ENCODE data around the gene SLC9A1.

The SLC9A1 gene

DNA sequence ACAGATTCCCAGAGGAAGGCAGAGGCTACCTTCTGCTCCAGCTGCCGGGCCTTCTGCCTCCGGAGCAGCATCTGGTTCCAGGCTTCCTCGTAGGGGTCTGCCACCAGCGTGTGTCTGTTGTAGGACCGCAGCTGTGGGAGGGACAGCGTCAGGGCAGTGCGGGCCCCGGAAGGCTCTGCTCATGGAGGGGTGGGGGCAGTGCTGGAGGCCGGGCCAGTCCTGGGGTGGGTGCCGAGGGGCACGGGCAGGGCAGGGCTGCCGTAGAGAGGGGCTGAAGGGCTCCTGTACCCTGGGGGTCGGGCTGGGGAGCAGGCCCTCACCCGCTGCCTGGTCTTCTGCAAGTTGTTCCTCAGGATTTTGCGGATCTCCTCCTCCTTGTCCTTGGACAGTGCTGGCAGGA, 53.2 kb downstream of the SLC9A1 start:
- no peak for DNase-seq

DNA sequence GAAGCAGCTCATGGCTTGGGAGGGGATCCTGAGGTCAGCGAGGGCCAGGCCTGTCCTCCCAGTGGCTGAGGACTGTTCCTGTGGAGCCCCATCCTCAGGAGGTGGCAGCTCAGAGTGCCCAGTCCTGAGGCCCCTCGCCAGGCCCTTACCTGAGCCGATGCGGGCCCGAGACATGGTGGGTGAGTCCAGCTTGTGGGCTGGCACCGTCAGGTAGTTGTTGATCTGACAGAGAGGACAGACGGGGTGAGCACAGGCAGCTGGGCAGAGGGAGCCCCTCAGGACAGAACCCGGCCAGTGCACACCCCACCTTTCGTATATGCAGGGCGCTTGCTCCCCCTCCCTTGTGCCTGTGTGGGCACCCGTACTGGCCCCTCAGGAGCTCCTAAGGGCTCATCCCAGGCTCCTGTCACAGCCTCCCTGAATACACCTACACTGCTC, 53.9 kb downstream of the SLC9A1 start:
- DNase-seq = no peak

DNA sequence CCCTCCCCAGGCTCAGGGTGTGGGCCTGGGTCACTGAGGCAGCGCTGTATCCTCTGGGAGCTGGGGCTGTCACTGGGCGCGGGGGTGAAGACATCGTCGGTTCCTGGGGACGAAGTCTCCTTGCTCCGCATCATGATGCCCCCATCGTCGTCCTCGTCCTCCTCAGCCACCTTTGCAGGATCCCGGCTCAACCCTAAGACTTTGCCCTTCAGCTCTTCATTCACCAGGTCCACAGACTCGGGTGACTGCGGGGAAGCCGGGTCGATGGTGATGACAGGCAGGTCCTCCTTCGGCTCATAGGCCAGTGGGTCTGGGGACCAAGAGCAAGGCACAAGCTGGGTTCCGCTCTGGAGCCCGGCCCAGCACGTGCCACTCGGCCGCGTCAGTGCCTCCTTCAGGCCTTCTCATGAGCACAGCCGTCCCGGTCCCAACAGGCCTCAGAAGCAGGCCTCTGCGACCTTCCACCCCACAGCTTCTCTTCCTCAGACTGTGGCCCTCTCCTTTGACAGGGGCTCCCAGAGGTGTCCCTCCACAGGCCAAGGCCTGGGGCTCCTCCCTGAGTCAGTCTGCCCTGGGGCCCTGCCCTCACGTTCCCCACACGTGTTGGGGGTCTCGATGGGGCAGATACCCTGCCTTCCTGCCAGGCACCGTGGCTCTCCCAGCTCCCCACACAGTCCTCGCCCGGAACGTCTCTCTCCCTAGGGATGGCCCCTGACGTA, 54.4 kb downstream of the SLC9A1 start:
- DNase-seq = no peak

DNA sequence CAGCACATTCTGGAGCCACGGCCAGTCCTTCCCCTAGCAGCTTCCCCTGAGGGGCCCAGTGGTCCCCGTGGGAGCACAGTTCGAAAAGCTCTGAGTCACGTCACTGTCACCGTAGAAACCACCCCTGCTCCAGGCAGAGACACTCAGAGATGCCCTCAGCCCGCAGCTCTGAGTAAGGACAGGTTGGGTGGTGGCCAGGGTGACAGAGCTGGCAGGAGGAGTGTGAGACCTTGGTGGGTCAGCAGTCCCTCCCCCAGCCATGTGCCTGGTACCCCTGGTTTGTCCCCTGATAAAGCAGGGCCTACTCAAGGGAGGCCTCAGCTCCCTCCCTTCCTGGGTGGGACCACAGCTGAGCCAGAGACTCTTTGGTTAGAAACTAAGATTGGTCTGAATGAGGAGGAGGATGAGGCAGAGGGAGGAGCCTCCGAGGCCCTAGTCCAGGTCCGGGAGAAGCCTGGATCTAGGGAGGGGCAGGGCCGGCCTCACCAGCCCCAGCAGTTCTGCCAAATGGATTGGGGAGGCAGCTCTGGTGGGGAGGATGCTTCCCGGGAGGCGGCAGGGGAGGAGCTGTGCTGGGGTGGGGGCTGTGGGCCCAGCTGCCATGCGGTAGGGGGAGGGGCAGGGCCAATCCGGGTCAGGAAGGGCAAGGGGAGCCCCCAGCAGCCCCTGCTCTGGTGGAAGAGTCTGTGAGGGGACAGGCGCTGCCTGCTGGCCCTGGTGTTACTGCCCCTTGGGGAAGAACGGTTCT, 55.2 kb downstream of the SLC9A1 start:
- DNase-seq = no peak

DNA sequence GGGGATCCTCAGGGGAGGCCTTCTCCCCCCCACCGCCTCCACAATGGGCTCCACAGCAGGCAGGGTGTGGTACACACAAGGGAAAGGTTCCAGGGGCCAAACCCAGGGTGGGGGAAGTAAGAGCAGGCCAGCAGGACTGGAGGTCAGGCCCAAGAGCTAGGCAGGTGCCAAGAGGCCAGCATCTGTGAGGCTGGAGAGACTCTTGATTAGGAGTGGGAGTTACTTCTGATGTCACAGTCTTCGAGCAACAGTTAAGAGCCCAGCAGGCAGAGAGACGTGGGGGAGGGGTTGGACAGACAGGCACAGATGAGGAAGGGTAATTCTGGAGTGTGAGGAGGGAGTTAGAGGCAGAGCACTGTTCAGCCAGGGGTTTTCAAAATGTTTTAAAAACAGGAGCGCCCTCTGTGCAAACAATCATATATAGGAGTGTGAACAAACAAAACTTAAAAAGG, 55.8 kb downstream of the SLC9A1 start:
- DNase-seq = no peak

DNA sequence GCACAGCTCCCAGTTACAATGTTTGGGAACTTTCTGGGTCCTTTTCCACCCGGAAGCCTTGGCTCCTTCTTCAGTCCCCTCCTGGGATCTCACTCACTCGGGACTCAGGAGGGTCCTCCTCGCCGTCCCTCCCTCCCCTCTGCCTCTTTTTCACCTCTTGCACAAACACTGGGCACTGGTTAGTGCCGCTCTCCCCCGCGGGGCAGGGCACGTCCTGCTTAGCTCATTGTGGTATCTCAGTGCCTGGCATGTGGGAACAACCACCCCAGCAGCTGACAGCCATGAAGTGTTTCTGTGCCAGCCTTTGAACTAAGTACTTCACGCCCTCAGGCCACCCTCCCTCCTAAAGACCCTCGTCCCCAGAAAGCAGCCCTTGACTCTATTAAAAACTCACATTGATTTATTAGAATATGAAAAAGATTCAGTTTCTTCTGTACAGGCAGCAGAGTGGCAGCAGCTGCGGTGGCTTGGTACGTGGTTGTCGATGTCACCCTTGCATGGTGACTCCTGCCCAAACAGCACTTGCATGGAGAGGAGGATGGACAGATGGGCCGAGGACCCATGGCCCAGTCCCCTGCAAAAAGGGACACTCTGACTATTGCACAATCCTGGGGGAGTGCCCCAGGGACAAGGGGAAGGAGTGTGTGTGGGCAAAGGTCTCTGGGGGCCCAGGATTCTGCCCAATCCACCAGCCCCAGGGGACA, 56.3 kb downstream of the SLC9A1 start:
- DNase-seq = no peak

DNA sequence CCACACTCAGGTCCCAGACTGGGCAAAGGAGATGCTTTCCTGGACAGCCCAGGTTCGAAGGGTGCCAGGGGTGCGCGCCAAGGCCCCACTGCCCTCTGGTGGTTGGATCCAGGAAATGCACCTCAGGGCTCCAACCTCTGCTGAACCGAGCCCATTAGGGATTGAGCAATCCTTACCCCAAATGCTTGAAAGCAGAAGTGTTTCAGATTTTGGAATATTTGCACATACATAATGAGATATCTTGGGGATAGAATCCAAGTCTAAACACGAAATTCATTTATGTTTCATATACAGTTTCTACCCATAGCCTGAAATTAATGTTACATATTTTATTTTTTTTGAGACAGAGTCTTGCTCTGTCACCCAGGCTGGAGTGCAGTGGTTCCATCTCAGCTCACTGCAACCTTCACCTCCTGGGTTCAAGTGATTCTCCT, 57.4 kb downstream of the SLC9A1 start:
- no peak for DNase-seq

DNA sequence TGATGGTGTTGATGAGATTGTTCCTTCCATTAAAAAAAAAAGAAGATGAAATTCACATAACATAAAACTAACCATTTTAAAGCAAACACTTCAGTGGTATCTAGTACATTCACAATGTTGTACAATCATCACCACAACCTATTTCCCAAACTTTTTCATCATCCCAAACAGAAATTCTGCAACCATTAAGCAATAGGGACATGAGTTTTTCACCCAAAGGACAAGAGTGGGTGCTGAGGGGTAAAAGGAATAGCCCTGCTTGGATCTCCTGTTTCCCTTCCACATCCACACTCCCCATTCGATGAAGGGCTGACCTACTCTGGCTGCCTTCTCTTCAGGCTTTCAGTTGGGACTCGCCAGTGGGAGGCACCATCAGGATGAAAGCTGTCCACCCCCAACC, 59.3 kb downstream of the SLC9A1 start:
- no peak for DNase-seq

DNA sequence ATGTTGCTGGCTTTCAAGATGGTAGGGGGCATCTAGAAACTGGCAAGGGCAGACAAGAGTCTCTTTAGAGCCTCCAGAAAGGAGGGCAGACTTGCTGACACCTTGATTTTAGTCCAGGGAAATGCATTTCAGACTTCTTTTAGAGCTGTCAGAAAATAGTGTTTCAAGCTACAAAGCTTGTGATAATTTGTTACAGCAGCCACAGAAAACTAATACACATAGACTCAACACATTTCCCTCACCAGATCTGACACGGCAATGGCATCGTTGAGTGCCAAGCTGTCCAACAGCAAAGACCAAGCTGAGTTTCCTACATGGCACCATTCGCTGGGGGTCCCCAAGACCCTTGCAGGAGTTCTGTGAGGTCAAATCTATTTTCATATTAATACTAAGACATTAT, 62.0 kb downstream of the SLC9A1 start:
- no peak for DNase-seq

DNA sequence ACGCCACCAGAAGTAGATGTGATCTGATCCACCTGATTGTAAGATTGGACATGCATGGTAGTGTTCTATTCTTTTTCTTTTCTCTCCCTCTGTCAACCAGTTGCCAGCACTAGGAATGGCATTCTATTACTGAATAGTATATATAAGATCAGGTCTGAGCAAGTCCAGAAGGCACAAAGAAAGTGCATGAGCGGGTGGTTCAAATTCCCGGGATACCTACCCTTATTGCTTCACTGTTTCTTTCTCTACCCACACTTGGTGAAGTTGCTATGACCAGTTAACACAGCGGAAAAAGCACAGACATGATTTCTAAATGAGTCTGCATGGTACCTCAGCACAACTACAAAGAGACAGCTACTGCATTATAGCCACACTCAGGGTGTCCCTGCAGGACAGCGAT, 64.0 kb downstream of the SLC9A1 start:
- DNase-seq = no peak

DNA sequence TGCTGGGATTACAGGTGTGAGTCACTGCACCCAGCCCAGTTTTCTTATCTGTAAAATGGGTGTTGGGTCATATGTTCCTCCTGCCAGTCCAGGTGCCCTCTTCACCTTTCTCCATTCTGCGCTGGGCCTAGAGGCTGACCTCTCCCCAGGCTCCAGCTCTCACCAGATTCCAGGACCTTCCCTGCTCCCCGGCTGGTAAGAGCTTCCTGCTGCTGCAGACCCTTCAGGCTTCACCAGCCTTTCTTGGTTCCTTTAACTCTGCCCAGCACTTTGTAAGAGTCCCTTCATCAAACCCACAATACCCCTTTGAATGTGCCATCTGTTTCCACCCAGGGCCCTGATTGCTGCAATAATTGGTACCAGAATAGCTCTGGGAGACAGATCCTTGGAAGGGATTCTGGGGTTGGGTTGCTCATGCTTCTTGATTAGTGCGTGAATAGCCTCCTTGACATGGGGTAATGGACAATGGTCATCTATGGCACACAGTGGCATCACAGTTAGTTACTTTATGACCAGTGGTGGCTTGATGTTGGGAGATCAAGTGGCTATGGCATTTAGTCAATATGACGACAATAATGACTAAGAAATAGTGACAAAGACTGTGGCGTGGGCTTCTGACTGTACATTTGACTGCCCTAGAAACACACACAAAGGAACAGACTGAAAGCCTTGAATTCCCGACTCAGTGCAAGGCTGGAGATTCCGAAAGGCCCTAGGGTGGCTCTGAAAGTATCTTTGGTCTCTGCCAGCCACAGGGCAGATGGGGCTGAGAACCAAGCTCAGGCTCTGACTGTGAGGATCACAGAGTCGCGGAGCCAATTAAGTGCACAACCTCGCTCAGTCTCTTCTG, 67.3 kb downstream of the SLC9A1 start:
- no peak for DNase-seq

DNA sequence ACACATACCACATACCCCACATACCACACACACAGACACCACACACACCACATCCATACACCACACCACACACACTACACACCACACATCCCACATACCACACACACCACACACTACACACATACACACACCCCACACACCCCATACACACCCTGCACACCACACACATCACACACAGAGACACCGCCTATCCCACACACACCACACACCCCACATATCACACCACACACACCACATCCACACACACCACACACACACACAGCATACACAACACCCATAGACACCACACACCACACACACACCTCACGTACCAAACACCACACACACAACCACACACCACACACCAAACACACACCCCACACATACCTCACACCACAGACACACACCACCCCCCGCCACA, 68.3 kb downstream of the SLC9A1 start:
- no peak for DNase-seq

DNA sequence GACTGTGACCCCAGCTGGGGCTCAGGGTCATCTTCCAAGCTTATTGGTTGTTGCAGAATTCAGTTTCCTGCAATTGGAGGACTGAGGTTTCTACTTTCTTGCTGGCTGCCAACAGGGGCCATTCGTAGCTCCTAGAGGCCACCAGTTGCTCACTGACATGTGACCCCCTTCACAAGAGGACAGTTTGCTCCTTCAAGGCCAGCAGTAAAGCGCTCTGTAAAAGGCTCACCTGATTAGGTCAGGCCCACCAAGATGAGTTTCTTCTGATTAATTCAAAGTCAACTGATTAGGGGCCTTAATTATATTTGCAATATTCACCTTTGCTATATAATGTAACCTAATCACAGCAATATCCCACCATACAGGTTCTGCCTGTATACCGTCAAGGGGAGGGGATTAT, 68.9 kb downstream of the SLC9A1 start:
- no peak for DNase-seq

DNA sequence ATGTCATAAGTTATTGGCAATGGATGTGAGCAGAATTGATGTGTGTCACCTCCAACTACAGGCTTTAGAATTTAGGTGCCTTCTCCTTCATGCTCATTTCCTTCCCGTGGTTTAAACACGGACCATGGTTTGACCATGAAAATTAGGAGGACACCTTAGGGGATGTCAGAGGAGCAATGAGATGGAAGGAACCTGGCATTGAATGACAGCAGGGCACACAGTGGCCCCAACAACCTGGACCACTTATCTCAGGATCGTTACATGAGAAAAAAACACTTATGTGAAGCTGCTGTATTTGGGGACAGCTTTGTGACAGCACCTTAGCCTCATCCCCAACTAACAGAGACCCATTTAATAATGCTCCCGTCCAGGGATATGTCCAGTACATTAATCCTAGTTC, 70.8 kb downstream of the SLC9A1 start:
- no peak for DNase-seq

DNA sequence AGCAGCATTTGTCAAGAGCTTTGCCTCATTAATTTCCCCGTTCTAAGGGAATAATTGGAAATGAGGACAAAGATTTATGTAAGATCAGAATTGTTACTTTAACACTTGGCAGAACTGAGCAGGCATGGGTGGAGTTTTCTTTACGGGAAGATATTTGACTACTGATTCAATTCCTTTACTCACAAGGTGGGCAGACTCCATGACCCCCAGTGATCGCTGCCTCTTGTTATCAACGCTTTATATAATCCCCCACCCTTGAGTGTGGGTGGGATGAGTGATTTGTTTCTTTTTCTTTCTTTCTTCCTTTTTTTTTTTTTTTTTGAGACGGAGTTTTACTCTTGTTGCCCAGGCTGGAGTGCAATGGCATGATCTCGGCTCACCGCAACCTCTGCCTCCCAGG, 77.0 kb downstream of the SLC9A1 start:
- DNase-seq = no peak

DNA sequence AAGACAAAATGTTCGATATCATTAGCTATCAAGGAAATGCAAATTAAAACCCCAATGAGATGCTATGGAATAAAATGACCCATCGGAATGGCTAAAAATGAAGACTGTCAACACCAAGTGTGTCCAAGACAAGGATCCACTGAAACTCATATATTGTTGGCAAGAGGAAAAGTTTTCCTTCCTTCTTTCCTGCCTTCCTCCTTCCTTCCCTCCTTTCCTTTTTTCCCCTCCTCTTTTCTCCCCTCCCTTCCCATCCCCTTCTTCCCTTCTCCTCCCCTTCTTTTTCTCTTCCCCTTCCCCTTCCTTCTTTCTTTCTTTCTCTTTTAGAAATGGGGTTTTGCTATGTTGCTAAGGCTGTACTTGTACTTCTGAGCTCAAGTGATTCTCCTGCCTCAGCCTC, 78.1 kb downstream of the SLC9A1 start:
- DNase-seq = no peak

DNA sequence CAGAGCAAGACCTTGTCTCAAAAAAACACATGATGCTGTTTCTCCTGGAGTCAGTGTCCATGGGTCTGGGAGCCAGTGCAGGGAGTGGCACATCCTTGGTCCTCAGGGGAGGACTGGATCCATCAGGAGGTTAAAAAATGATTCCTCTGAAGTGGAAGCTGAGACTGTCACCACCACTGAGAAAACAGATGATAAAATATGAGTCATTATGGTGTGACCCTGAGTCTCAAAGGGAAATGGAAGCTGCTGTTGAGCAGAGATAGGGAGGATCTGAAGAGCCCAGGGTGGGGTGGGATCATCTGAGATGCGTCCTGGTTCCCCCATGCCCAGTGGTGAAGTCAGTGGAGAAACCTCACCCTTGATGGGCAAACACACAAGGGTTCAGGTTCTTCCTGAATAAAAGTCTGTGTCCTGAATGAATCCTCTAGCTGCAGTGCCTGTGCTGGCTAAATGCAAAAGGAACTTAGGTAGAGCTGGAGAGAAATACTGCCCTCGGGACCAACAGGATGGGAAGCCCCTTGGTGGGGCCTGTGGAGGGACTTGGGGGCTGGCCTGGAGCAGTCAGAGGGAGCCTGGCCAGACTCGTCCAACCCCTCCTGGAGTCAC, 80.6 kb downstream of the SLC9A1 start:
- no peak for DNase-seq

DNA sequence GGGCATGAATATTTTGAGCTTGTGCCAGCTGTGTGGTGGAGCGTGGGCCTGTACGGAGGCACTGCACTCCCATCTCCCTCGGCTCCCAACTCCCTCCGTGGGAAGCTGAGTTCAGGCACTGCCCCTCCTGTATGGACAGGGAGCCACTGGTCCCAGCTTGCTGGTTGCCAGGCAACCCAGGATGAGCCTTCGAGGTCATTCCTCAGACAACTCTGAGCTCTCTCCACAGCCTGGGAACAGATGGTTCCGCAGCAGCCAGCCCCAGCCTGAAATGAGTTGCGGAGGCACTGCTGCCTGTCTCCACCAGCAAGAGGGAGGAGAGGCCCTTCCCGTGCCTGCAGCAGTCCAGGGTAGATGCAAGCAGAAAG, 83.9 kb downstream of the SLC9A1 start:
- no peak for DNase-seq

DNA sequence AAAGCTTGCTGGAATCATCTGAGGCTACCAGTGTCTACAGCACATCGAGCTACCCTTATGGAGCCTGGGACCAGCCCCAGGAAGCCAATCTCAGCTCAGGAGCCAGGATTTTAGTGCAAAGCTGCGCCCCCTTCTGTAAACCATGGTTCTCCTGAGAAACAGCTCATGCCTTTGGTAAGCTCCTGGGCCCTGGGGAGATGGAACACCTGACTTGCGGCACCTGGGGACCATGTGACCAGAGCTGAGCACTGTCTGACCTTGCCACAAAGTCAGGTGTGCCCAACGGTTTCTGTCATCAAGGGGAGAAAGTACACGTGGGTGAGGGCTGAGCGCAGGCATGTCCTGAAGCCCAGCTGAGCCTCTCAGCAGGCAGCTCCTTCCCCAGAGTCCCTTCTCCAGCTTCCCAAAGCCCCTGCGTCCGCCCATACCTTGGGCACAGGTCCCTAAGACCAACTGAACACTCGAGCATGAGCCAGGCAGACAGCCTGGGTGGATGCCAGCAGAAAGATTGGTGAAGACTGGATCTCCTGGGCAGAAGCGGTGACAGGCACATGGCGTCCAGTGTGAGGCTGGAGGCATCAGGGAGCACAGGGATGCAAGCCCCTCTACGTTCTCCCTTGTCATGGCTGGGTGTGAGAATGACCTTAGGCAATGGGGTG, 84.4 kb downstream of the SLC9A1 start:
- no peak for DNase-seq

DNA sequence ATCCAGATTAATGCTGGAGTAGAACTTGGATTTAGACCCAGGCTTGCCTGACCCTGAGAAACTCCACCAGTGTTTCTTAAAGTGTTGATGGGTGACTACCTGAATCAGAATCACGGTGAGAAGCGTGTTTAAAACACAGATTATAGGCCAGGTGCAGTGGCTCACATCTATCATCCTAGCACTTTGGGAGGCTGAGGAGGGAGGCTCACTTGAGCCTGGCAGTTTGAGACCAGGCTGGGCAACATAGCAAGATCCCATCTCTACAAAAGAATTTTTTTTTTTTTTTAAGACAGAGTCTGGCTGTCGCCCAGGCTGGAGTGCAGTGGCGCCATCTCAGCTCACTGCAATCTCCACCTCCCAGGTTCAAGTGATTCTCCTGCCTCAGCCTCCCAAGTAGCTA, 86.0 kb downstream of the SLC9A1 start:
- DNase-seq = no peak

DNA sequence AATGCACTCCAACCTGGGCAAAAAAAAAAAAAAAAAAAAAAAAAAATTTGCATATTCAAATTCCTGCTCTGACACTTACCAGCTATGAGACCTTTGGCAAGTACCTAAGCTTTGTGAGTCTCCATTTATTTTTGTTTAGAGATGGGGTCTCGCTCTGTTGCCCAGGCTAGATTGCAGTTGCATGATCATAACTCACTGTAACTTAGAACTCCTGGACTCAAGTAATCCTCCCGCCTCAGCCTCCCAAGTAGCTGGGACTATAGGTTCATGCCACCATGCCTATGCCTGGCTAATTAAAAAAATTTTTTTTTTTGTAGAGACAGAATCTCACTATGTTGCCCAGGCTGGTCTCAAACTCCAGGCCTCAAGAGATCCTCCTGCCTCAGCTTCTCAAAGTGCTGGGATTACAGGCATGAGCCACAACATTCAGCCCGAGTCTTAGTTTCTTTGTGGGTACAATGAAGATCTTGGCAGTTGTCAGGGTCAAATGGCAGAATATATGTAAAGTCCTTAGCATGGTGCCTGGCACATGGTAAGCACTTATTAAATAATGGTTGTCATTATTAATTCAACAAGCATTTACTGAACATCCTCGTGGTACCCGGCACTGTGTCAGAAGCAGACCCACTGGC, 88.8 kb downstream of the SLC9A1 start:
- DNase-seq = no peak

DNA sequence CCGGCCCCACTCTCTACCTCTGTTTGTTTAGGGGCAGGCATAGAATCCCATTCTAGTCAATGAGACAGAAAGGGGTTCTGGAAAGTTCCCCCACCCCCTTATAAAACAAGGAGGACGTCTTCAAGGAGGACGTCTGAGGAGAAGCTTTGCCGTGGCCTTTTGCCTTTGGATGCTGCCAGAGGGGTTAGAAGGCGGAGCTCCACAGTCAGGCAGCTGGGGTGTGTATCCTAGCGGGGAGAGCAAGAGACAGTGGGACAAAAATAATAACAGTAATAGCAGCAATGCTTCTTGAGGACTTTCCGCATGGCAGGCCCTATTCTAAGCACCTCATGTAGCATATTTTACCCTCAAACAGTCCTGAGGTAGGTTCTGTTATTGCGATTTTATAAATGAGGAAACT, 94.0 kb downstream of the SLC9A1 start:
- DNase-seq = no peak
